HG03575 (cell line): ENCODE results near the gene COMMD10.

Source experiments
- ATAC-seq: cut with Tn5 transposase; IDR thresholded peaks from one replicate; pipeline ENCODE4 v1.9.1; 2021; ENCODE audit not compliant: unreplicated experiment, insufficient number of reproducible peaks, low FRiP score; ENCODE audit errors: extremely low read depth

Gene COMMD10

GRCh38 chr5:116159006-116159405 is 74.2 kb downstream of the COMMD10 start:
- ATAC-seq = no peak

DNA sequence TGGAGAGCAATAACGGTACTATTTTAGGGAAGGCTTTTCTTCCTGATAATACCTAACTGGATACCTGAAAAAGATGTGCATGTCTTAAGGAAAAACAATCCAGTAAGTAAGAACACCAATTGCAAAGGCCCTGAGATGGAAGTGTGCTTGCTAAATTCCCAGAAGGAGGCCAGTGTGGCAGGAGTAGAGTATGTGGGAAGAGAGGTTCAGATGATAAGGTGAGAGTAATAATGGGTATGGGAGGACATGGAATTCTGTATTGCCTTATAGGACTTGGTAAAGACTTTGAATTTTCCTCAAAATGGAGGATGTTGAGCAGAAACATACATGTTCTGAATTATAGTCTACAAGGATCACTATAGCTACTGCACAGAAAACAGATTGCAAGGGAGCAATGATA is 89.3 kb downstream of the COMMD10 start:
- ATAC-seq = no peak

- ATAC-seq = no peak
Observed at GRCh38 chr5:116176121-116176520, 91.3 kb downstream of the COMMD10 start.

GRCh38 chr5:116178925-116179324 is 94.1 kb downstream of the COMMD10 start:
- no peak for ATAC-seq

DNA sequence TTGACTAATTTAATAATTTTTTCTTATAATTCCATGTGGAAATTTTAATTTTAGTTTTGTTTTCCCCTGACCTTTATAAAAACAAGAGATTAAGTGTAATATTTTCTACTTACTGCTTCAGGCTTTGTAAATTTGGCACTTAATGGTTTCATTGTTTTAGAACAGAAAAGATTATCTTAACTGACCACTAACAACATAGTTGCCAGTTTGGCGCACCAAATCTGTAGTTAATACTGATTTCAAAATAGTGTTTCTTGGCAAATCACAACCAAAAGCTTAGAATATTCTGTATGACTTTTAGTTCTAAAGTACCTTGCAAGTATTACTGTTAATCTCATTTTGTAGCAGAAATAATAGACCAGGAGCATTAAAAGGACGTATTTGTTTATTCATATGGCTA is 124.3 kb downstream of the COMMD10 start:
- ATAC-seq = no peak

DNA sequence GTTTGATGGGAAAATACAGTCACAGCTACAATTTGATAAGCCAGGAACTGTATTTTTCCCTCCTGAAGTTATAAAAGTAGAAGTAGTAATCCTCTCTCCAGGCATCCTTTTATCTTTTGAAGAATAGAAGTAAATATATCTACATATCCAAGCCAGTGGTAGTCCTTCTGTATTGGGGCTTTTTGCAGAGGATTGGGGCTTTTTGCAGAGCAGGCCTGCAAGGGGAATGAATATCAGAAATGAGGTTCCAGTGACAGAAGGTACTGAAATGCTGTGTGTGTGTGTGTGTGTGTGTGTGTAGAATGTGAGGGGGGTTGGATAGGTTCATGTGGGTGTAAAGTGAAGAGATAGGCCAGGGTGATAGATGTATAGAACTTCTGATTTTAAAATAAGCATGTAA is 127.4 kb downstream of the COMMD10 start:
- no peak for ATAC-seq

DNA sequence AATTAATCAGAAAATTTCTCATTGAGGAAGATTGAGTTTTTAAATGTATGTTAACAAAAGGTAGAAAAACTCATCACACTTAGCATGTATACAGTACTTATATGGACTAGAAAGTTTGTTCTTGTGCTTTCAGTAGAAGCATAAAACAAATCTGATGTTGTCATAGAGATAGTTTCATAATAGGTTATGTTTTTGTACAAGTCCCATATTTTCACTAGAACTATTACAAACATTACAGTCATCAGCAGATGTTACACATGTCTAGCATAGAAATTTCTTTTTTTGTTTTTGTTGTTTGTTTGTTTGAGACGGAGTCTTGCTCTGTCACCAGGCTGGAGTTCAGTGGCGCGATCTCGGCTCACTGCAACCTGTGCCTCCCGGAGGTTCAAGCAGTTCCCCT is 131.4 kb downstream of the COMMD10 start:
- ATAC-seq = no peak

- ATAC-seq = no peak
Observed at GRCh38 chr5:116225281-116225922, 140.6 kb downstream of the COMMD10 start.

DNA sequence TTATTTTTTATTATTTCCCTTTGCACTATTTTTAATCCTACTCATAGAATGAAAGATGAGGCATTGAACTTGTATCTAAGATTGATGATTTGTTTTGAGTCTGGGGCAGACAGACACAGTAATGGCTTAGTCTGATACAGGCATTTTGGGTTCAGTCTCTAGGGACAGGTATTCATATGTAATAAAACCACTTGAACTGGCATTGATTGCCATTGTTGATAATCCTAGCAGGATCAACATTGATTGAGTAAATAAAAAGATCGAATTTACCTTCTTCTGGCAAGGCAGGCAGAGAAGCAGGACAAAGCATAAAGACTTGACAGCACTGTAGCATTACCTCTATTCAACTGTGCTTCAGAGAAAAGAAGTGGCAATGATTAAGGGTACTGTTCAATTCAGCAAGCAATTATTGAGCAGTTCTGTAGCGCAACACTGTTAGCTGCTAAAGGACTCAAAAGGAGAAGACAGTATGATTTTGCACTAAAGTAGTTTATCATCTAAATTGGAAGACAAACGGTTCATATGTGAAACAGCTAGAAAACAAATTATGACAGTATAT is 144.4 kb downstream of the COMMD10 start:
- no peak for ATAC-seq

GRCh38 chr5:116231288-116231687 is 146.5 kb downstream of the COMMD10 start:
- no peak for ATAC-seq

- no peak for ATAC-seq
Observed at GRCh38 chr5:116234681-116235080, 149.9 kb downstream of the COMMD10 start.

DNA sequence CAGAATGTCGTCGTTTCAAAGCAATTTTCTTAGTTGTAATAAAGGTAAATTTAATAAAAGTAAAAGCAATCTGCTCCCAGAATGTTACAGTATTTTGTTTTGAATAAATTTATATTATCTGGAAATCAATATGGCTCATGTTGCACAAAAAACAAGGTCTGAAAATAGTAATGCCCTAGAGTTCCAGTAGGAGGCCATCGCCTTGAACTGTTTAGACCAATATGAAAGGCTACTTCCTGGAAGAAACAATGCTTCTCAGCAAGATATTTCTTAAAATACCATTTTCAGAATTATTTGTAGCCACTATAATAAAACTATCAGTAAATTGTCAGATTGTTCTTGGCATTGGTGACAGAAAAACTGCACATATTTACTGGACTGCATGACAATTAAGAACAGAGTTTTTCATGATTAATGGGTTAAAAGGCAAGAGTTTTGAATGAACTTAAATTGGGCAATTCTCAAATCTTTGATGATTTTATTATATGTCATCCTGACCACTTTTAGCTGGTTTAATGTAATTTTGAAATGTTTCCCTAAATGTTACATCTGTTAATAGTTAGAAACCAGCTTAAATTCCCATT is 153.2 kb downstream of the COMMD10 start:
- ATAC-seq = no peak

GRCh38 chr5:116242343-116242742 is 157.5 kb downstream of the COMMD10 start:
- ATAC-seq = no peak

DNA sequence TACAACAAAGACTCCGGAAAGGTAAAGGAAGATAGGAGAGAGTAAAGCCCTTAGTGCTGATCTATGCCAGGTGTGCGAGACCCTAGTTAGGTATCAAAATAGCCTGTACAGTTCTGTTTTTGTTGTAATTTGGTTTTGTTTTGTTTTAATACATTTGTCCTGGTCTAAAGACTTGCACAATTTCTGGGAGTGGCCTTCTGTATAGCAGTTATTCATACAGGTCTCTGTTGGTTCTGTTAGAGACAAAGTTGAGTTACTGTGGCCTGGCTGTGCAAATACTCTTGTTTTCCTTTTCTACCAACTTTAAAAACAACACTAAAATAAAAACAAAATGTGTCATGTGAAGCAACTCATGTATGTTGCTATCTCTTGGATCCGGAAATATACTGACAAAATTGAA is 163.6 kb downstream of the COMMD10 start:
- no peak for ATAC-seq

- ATAC-seq = no peak
Observed at GRCh38 chr5:116249648-116250047, 164.8 kb downstream of the COMMD10 start.

DNA sequence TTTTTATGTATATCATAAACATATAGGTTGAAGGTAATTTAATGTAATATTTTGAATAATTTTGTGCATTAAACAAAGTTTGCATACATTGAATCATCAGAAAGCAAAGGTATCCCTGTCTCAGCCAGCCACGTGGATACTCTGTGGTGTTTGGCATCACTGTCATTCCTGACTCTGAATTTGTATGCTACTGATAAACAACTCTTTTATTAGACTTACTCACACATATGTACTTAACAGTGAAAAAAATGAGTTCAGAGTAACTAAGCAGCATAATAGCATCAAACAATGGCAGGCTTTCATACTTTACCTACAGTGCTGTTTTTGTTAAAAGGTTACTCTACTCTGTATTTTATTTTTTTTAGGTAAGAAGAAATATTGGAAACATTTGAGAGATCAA is 171.9 kb downstream of the COMMD10 start:
- ATAC-seq = no peak

DNA sequence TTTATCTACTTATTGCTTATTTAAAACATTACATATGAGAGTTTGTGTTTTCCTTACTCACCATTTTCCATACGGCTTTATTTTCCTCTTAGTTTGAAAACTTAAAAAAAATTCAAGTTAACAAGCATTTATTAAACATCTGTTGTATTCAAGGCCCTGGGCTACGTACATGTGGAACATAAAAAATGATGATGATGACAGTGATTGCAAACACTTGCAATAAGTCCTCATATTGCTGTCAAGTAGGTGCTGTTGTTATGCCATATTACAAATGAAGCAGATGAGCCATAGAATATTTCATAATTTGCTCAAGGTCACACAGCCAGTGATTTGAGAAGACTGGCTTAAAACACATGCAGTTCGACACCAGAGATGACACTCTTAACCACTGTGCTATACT is 180.6 kb downstream of the COMMD10 start:
- ATAC-seq = no peak

DNA sequence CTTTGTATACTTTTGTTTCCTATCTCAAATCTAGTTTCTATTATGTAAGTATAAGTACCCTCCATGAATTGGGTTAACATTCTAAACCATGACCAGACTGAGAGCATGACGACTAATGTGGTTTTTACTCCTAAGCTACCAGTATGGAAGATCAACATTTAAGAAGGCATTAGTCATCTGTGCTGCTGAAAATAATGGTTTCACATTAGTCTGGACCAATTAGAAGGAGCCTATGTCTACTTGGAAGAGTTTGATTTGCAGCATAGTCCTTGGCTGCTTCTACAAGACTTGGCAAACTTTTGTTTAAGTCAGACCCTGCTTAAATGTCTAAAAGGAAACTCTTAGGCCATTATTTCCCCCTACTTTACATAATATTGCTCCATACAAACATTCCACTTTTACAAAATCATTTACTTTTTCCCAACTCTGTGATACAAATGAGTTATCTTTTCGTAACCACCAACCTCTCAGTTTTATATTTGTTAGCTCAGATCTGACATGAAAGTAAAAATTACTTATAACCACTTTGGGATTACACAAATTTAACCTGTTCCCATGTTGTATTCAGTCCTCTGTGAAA is 186.7 kb downstream of the COMMD10 start:
- ATAC-seq = no peak

DNA sequence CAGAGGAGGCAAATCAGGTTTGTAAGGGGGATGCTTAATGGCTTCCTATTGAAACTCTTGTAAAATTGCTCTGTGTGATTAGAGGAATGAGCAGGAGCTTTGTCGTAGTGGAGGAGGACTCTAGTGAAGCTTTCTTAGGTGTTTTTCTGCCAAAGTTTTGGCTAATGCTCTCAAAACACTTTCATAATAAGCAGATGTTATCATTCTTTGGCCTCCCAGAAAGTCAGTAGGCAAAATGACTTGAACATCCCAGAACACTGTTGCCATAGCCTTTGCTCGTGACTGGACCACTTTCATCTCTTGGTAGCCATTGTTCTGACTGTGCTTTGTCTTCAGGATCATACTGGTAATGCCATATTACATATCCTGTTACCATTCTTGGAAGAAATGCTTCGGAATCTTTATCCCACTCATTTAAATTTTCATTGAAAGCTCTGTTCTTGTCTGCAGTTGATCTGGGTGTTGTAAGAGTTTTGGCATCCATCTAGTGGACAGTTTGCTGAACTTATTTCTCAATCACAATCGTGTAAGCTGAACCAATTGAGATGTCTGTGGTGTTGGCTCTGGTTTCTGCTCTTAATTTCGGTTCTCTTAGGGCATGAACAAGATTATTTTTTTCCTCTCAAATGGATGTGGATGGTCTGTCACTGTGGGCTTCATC is 187.6 kb downstream of the COMMD10 start:
- no peak for ATAC-seq
